ENCODE measurements around the gene KTN1. TPM values are rescaled to one million over a fixed set of nuclear protein-coding genes. Genes with fewer than 3 reads are reported as not detected.

The KTN1 gene
- total RNA-seq, 1 donor from 2014 or later: 135 TPM

GRCh38 chr14:55547650-55548315, 32.2 kb upstream of the KTN1 start:
- Mint-ChIP-seq H3K36me3 (ENCODE audit: low read depth) (no peaks in the 10 kb centered on the region), H3K4me3 (ENCODE audit: low read depth) (no peak overlapping the region), H3K27ac (no peak overlapping the region), H3K4me1 (ENCODE audit: low read depth) (peaks cover 1% of the 10 kb centered on the region), H3K27me3 (ENCODE audit: low read depth) (peaks cover 7% of the 10 kb centered on the region), H3K9me3 (no peaks in the 10 kb centered on the region)
- intact Hi-C loops (cut with micrococcal nuclease): loop anchor here (10.0 kb wide), 1 partner anchor 83 kb away; no protein-coding TSS in a partner anchor
- DNase-seq (ENCODE audit: low spot score): no peak

DNA sequence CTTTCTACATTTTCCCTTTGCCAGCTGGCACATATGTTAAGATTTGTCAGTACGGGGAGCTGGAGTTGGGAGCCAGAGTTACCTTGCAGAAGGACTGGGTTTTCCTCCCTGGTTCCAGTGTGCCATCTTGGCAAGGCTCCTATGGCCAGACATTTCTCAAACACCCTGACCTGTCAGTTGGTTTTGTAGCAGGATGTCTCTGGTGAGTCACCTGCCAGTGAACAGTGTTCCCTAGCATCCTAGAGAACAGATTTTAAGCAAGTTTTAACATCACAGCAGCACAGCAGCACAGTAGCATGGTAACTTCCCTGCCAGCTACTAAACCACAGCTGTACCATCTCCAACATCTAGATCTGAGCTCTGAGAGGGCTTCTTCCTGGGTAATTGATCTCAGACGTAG, 26.2 kb upstream of the KTN1 start:
- H3K27ac Mint-ChIP-seq: no peak overlapping the region
- no peaks in the 10 kb centered on the region for H3K36me3 Mint-ChIP-seq (ENCODE audit: low read depth)
- no peaks in the 10 kb centered on the region for H3K9me3 Mint-ChIP-seq
- H3K27me3 Mint-ChIP-seq (ENCODE audit: low read depth): no peaks in the 10 kb centered on the region
- H3K4me1 Mint-ChIP-seq (ENCODE audit: low read depth): no peaks in the 10 kb centered on the region
- H3K4me3 Mint-ChIP-seq (ENCODE audit: low read depth): no peak overlapping the region
- no peak for DNase-seq (ENCODE audit: low spot score)
- intact Hi-C loops (cut with micrococcal nuclease): no loop called here

GRCh38 chr14:55556929-55557623, 22.9 kb upstream of the KTN1 start:
- Mint-ChIP-seq H3K4me1 (ENCODE audit: low read depth) (peaks cover 4% of the 10 kb centered on the region), H3K9me3 (no peaks in the 10 kb centered on the region), H3K4me3 (ENCODE audit: low read depth) (no peak overlapping the region), H3K27ac (no peak overlapping the region), H3K27me3 (ENCODE audit: low read depth) (peaks cover 2% of the 10 kb centered on the region), H3K36me3 (ENCODE audit: low read depth) (no peaks in the 10 kb centered on the region)
- intact Hi-C loops (cut with micrococcal nuclease): no loop called here
- no peak for DNase-seq (ENCODE audit: low spot score)

- H3K4me1 Mint-ChIP-seq (ENCODE audit: low read depth): peaks cover 4% of the 10 kb centered on the region
- peaks cover 8% of the 10 kb centered on the region for H3K27me3 Mint-ChIP-seq (ENCODE audit: low read depth)
- no peaks in the 10 kb centered on the region for H3K36me3 Mint-ChIP-seq (ENCODE audit: low read depth)
- no peak overlapping the region for H3K4me3 Mint-ChIP-seq (ENCODE audit: low read depth)
- H3K9me3 Mint-ChIP-seq: no peaks in the 10 kb centered on the region
- no peak overlapping the region for H3K27ac Mint-ChIP-seq
- no peak for DNase-seq (ENCODE audit: low spot score)
- intact Hi-C loops (cut with micrococcal nuclease): no loop called here
Observed at GRCh38 chr14:55562135-55562534, 17.9 kb upstream of the KTN1 start.

DNA sequence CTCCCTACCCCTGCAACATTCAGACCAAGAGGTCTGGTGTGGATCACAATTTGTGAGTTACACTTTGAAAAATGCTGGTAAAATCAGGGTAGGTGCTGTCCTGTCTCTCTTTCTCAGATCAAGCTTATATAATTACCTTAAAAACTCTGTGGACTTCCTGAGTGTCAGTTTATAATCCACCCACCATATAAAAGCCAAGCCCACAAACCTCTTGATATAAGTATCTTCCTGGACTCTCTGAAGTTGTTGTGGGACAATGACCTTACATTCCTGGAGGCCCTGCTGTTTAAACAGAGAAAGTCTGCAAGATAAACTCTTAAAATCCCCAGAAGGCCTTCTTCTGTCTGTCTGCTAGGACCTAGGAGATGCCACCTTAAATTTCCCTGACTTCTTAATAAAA, 11.4 kb upstream of the KTN1 start:
- intact Hi-C loops (cut with micrococcal nuclease): no loop called here
- H3K4me1 Mint-ChIP-seq (ENCODE audit: low read depth): no peaks in the 10 kb centered on the region
- H3K9me3 Mint-ChIP-seq: no peaks in the 10 kb centered on the region
- no peaks in the 10 kb centered on the region for H3K27me3 Mint-ChIP-seq (ENCODE audit: low read depth)
- H3K27ac Mint-ChIP-seq: no peak overlapping the region
- no peak overlapping the region for H3K4me3 Mint-ChIP-seq (ENCODE audit: low read depth)
- no peak for DNase-seq (ENCODE audit: low spot score)
- H3K36me3 Mint-ChIP-seq (ENCODE audit: low read depth): no peaks in the 10 kb centered on the region

DNA sequence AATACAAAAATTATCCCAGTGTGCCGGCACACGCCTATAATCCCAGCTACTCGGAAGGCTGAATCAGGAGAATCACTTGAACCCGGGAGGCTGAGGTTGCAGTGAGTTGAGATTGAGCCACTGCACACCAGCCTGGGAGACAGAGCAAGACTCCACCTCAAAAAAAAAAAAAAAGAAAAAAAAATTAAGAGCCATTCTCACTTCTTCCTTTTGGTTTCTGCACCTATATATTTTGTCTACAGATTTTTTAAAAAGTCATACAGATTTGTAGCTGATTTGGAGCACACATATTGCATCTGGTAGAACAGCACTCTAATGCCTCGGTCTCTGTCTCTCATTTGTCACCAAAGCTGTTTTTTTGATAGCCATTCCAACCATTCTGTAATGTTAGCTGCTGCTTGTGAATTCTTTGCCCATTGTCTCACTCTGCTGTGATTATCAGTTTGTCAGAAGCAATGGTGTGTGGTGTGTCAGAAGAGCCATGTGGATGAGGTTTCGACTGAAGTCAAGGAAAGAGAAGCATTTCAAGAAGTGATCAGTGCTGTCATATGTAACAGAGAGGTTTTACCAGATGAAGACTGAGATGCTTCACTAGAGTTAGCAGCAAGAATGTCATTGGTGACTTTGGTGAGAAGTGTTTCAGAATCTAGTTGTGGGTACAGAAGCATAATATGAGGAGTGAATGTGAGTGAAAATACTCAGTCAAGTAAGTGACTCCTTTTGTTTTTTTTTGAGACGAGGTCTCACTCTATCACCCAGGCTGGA, 8.7 kb upstream of the KTN1 start:
- H3K9me3 Mint-ChIP-seq: no peaks in the 10 kb centered on the region
- no peak overlapping the region for H3K4me3 Mint-ChIP-seq (ENCODE audit: low read depth)
- intact Hi-C loops (cut with micrococcal nuclease): no loop called here
- DNase-seq (ENCODE audit: low spot score): no peak
- no peak overlapping the region for H3K27ac Mint-ChIP-seq
- no peaks in the 10 kb centered on the region for H3K4me1 Mint-ChIP-seq (ENCODE audit: low read depth)
- H3K27me3 Mint-ChIP-seq (ENCODE audit: low read depth): no peaks in the 10 kb centered on the region
- H3K36me3 Mint-ChIP-seq (ENCODE audit: low read depth): no peaks in the 10 kb centered on the region

DNA sequence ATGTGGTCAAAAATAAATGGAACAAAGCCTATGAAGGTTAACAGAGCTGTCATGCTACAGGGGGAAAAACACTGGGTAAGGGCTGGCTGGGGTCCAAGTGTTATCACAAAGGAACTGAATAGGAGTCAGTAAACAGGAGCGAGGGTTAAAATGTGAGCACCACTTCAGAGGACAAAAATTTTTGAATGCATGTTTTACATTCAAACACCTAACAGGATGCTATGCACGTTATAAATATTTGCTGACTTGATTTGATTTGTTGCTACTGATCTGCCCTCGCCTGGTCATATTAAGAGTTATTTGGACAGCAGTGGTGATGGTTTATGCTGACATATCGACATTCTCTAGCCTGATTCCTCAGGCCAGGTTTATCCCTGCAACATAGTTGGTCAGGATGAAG, 7.4 kb upstream of the KTN1 start:
- Mint-ChIP-seq H3K27me3 (ENCODE audit: low read depth) (no peaks in the 10 kb centered on the region), H3K27ac (no peak overlapping the region), H3K9me3 (no peaks in the 10 kb centered on the region), H3K36me3 (ENCODE audit: low read depth) (no peaks in the 10 kb centered on the region), H3K4me1 (ENCODE audit: low read depth) (peaks cover 10% of the 10 kb centered on the region), H3K4me3 (ENCODE audit: low read depth) (no peak overlapping the region)
- no peak for DNase-seq (ENCODE audit: low spot score)
- intact Hi-C loops (cut with micrococcal nuclease): no loop called here

GRCh38 chr14:55574988-55575387, 5.0 kb upstream of the KTN1 start:
- Mint-ChIP-seq H3K27ac (no peak overlapping the region), H3K4me3 (ENCODE audit: low read depth) (no peak overlapping the region), H3K9me3 (no peaks in the 10 kb centered on the region), H3K4me1 (ENCODE audit: low read depth) (peaks cover 16% of the 10 kb centered on the region), H3K36me3 (ENCODE audit: low read depth) (no peaks in the 10 kb centered on the region), H3K27me3 (ENCODE audit: low read depth) (no peaks in the 10 kb centered on the region)
- intact Hi-C loops (cut with micrococcal nuclease): no loop called here
- no peak for DNase-seq (ENCODE audit: low spot score)

DNA sequence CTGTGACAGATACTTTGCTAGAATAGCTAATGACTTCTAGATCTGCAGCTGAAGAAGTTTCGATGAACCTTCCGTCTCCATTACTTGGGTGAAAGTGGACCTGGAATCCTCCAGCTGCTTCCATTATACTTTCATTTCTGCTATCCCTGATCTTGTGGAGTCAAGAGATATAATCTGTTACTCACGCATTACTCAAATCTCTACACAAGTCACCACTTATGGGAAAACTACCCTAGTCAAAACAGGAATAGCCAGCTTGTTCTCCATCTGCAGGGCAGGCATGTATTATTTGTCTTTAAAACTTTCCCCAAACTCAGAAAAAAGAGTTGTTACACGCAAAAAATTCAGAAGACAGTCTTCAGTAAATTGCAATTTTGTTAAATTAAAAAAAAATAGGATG, 2.8 kb upstream of the KTN1 start:
- Mint-ChIP-seq H3K36me3 (ENCODE audit: low read depth) (peaks cover 3% of the 10 kb centered on the region), H3K27ac (peak overlapping the region; percentile 3), H3K4me3 (ENCODE audit: low read depth) (no peak overlapping the region), H3K4me1 (ENCODE audit: low read depth) (peaks cover 25% of the 10 kb centered on the region), H3K9me3 (no peaks in the 10 kb centered on the region), H3K27me3 (ENCODE audit: low read depth) (no peaks in the 10 kb centered on the region)
- no peak for DNase-seq (ENCODE audit: low spot score)
- intact Hi-C loops (cut with micrococcal nuclease): loop anchor here (1.0 kb wide), 1 partner anchor 114 kb away; no protein-coding TSS in a partner anchor

GRCh38 chr14:55578511-55578910, 1.5 kb upstream of the KTN1 start:
- H3K4me1 Mint-ChIP-seq (ENCODE audit: low read depth): peaks cover 33% of the 10 kb centered on the region
- H3K27ac Mint-ChIP-seq: no peak overlapping the region
- no peaks in the 10 kb centered on the region for H3K9me3 Mint-ChIP-seq
- no peaks in the 10 kb centered on the region for H3K27me3 Mint-ChIP-seq (ENCODE audit: low read depth)
- intact Hi-C loops (cut with micrococcal nuclease): no loop called here
- H3K4me3 Mint-ChIP-seq (ENCODE audit: low read depth): peak overlapping the region; percentile 90
- no peak for DNase-seq (ENCODE audit: low spot score)
- H3K36me3 Mint-ChIP-seq (ENCODE audit: low read depth): peaks cover 3% of the 10 kb centered on the region

GRCh38 chr14:55580470-55581341, 699 bp downstream of the KTN1 start:
- H3K4me1 Mint-ChIP-seq (ENCODE audit: low read depth): peaks cover 36% of the 10 kb centered on the region
- peaks cover 3% of the 10 kb centered on the region for H3K36me3 Mint-ChIP-seq (ENCODE audit: low read depth)
- intact Hi-C loops (cut with micrococcal nuclease): loop anchor here (2.0 to 10.0 kb wide), 3 partner anchors 62 to 306 kb away; partner anchors contain the start of gene FBXO34
- H3K9me3 Mint-ChIP-seq: no peaks in the 10 kb centered on the region
- peak overlapping the region; percentile 83 for H3K4me3 Mint-ChIP-seq (ENCODE audit: low read depth)
- no peaks in the 10 kb centered on the region for H3K27me3 Mint-ChIP-seq (ENCODE audit: low read depth)
- peak overlapping the region; percentile 47 for H3K27ac Mint-ChIP-seq
- peak; percentile 46 for DNase-seq (ENCODE audit: low spot score)

DNA sequence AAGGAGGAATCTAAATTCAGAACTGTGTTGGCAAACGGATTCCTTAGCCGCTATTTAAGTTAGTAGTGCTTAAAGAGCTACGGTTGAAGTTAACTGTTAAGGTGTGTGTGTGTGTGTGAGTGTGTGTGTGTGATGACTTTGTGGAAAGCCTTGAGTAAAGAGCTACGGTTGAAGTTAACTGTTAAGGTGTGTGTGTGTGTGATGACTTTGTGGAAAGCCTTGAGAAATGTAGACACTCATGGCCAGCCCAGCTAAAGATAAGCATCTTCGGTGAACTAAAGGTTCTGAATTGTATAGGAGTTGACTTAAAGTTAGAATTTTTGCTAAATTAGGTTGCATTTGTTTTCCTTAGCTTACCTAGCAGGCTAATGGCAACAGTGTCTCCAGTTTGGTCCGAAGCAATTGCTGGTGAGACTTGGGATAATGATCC, 1.4 kb downstream of the KTN1 start:
- no peak for DNase-seq (ENCODE audit: low spot score)
- H3K27ac Mint-ChIP-seq: peak overlapping the region; percentile 47
- peak overlapping the region; percentile 83 for H3K4me3 Mint-ChIP-seq (ENCODE audit: low read depth)
- peaks cover 3% of the 10 kb centered on the region for H3K36me3 Mint-ChIP-seq (ENCODE audit: low read depth)
- H3K4me1 Mint-ChIP-seq (ENCODE audit: low read depth): peaks cover 43% of the 10 kb centered on the region
- H3K9me3 Mint-ChIP-seq: no peaks in the 10 kb centered on the region
- intact Hi-C loops (cut with micrococcal nuclease): loop anchor here (2.0 to 10.0 kb wide), 3 partner anchors 61 to 307 kb away; partner anchors contain the start of gene FBXO34
- no peaks in the 10 kb centered on the region for H3K27me3 Mint-ChIP-seq (ENCODE audit: low read depth)
